ENCODE measurements around the gene SMYD3.

The SMYD3 gene

GRCh38 chr1:246302711-246303317 lies 204.3 kb downstream of the SMYD3 start:
- no peak for DNase-seq

GRCh38 chr1:246302251-246302625 lies 204.8 kb downstream of the SMYD3 start:
- DNase-seq: no peak

GRCh38 chr1:246301553-246302250 lies 205.4 kb downstream of the SMYD3 start:
- DNase-seq: no peak

- DNase-seq: no peak
Measured at GRCh38 chr1:246300626-246301549, 206.2 kb downstream of the SMYD3 start.

GRCh38 chr1:246297279-246298265 lies 209.5 kb downstream of the SMYD3 start:
- no peak for DNase-seq

GRCh38 chr1:246295968-246296367 lies 211.1 kb downstream of the SMYD3 start:
- DNase-seq: peak in 1 of 2 donors; percentile 78

- no peak for DNase-seq
Measured at GRCh38 chr1:246295340-246295739, 211.7 kb downstream of the SMYD3 start.

GRCh38 chr1:246294263-246294662 lies 212.8 kb downstream of the SMYD3 start:
- no peak for DNase-seq

GRCh38 chr1:246293366-246294121 lies 213.5 kb downstream of the SMYD3 start:
- no peak for DNase-seq

- DNase-seq: no peak
Measured at GRCh38 chr1:246292571-246292970, 214.5 kb downstream of the SMYD3 start.

- no peak for DNase-seq
Measured at GRCh38 chr1:246291127-246291526, 216.0 kb downstream of the SMYD3 start.

GRCh38 chr1:246283771-246284410 lies 223.2 kb downstream of the SMYD3 start:
- DNase-seq: no peak

GRCh38 chr1:246281639-246282038 lies 225.4 kb downstream of the SMYD3 start:
- peak in 1 of 2 donors; percentile 44 for DNase-seq

GRCh38 chr1:246281195-246281594 lies 225.9 kb downstream of the SMYD3 start:
- no peak for DNase-seq

- DNase-seq: no peak
Measured at GRCh38 chr1:246280551-246280950, 226.5 kb downstream of the SMYD3 start.

GRCh38 chr1:246279402-246279801 lies 227.7 kb downstream of the SMYD3 start:
- DNase-seq: peak in 1 of 2 donors; percentile 13

- no peak for DNase-seq
Measured at GRCh38 chr1:246278371-246278770, 228.7 kb downstream of the SMYD3 start.

GRCh38 chr1:246275036-246275435 lies 232.0 kb downstream of the SMYD3 start:
- DNase-seq: no peak

GRCh38 chr1:246274186-246274585 lies 232.9 kb downstream of the SMYD3 start:
- no peak for DNase-seq

GRCh38 chr1:246271516-246271915 lies 235.6 kb downstream of the SMYD3 start:
- no peak for DNase-seq

- DNase-seq: no peak
Measured at GRCh38 chr1:246270236-246270635, 236.8 kb downstream of the SMYD3 start.
